Neural crest cell (in vitro differentiated cells): Measurements from ENCODE around the gene SNRPA. TPM values are rescaled to one million over a fixed set of nuclear protein-coding genes. Genes with fewer than 3 reads are reported as not detected.
A peak's percentile ranks its signal among the peaks of the same experiment; 100 is the strongest.

Experiments
- DNase-seq: peaks from one replicate; pipeline ENCODE4 v3.0.0; 2021; ENCODE audit warnings: low read depth, mixed read lengths, low spot score
- H3K27ac Mint-ChIP-seq: one replicate; pipeline ENCODE4 v1.8.0; 2021; ENCODE audit warnings: mild to moderate bottlenecking, mixed read lengths; ENCODE audit not compliant: unreplicated experiment
- H3K27me3 Mint-ChIP-seq: 2 replicates; pipeline ENCODE4 v1.8.0; 2021; ENCODE audit warnings: low read depth, mild to moderate bottlenecking, mixed read lengths
- H3K36me3 Mint-ChIP-seq: 2 replicates; pipeline ENCODE4 v1.8.0; 2021; ENCODE audit warnings: low read depth, mild to moderate bottlenecking, mixed read lengths
- H3K4me1 Mint-ChIP-seq: 2 replicates; pipeline ENCODE4 v1.8.0; 2021; ENCODE audit warnings: mixed read lengths
- H3K4me3 Mint-ChIP-seq: one replicate; pipeline ENCODE4 v1.8.0; 2021; ENCODE audit warnings: mild to moderate bottlenecking, mixed read lengths
- H3K9me3 Mint-ChIP-seq: 2 replicates; pipeline ENCODE4 v1.8.0; 2021; ENCODE audit warnings: mixed read lengths
- CTCF ChIP-seq: fragments of 200-600 bp; sonication (generic); conservative IDR thresholded peaks from 2 replicates; pipeline ENCODE4 v1.5.0; 2021; ENCODE audit warnings: antibody characterized with exemption, mild to moderate bottlenecking
- total RNA-seq: library from RNA; stranded (reverse); gene quantifications from 2 replicates; pipeline ENCODE4 v1.2.1, GENCODE V29; 2021

The SNRPA gene
- total RNA-seq, 1 donor from 2014 or later: 214 TPM

- Mint-ChIP-seq H3K9me3 (no peaks in the 10 kb centered on the region), H3K27me3 (peaks cover 44% of the 10 kb centered on the region), H3K36me3 (no peaks in the 10 kb centered on the region), H3K27ac (no peak overlapping the region), H3K4me1 (peaks cover 30% of the 10 kb centered on the region), H3K4me3 (peak overlapping the region; percentile 89)
- no peak for TF ChIP-seq CTCF
- DNase-seq: no peak
These were observed 62.2 kb downstream of the SNRPA start for GRCh38 chr19:40813182-40813581.

Other genes with a start within 250 kb of the SNRPA start
- 72.0 and 76.3 TPM in 2 replicates for gene SHKBP1, start 174.3 kb upstream of the SNRPA start, total RNA-seq
- 125 TPM in 2 replicates for gene LTBP4, start 149.8 kb upstream of the SNRPA start, total RNA-seq
- 21.4 and 26.8 TPM in 2 replicates for gene NUMBL, start 60.6 kb upstream of the SNRPA start, total RNA-seq
- 41.1 and 45.1 TPM in 2 replicates for gene COQ8B, start 34.3 kb upstream of the SNRPA start, total RNA-seq
- 12.8 and 13.9 TPM in 2 replicates for gene ITPKC, start 34.1 kb upstream of the SNRPA start, total RNA-seq
- gene ACTMAP, start 726 bp upstream of the SNRPA start, total RNA-seq: 22.7 and 25.1 TPM in 2 replicates
- 6.9 and 9.9 TPM in 2 replicates for gene MIA, start 24.3 kb downstream of the SNRPA start, total RNA-seq
- 14.1 and 15.2 TPM in 2 replicates for gene RAB4B, start 27.0 kb downstream of the SNRPA start, total RNA-seq
- 109 and 113 TPM in 2 replicates for gene EGLN2, start 48.0 kb downstream of the SNRPA start, total RNA-seq
- gene CYP2A6, start 99.2 kb downstream of the SNRPA start, total RNA-seq: not detected in 2 replicates
- not detected in 2 replicates for gene CYP2A7, start 131.0 kb downstream of the SNRPA start, total RNA-seq
- not detected in 2 replicates for gene CYP2B6, start 240.1 kb downstream of the SNRPA start, total RNA-seq